Measurements from ENCODE around the gene PRDX2.
"Not testable (repeated sequence)": the region's sequence is repeated elsewhere in the genome, so short reads cannot be mapped to it uniquely, and the experiment has no call there.

The PRDX2 gene

DNA sequence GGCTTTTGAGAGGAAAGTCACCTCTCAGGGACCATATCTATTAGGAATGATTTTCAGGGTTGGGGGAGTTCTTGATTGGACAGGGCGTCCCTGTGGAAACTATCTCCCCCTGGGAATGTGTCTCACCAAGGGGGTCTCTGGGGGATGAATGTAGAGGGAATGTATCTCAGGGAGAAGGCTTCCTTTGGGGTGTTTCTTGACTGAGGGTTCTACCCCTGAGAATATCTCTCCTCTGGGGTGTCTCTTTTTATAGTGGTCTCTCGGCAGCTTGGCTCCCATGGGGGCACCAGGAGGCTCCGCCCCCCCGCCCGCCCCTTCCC is 31.8 kb upstream of the PRDX2 start:
- H3K4me1 Mint-ChIP-seq, result peaks cover 20% of the 10 kb centered on the region
- H3K36me3 Mint-ChIP-seq (ENCODE audit: low read depth), result no peaks in the 10 kb centered on the region
- peak overlapping the region; percentile 45 to 73 (median 46) for H3K4me3 Mint-ChIP-seq
- H3K27me3 Mint-ChIP-seq (ENCODE audit: low read depth), result peaks cover 94% of the 10 kb centered on the region
- no peak overlapping the region for H3K27ac Mint-ChIP-seq
- TF ChIP-seq, protein P1, sequence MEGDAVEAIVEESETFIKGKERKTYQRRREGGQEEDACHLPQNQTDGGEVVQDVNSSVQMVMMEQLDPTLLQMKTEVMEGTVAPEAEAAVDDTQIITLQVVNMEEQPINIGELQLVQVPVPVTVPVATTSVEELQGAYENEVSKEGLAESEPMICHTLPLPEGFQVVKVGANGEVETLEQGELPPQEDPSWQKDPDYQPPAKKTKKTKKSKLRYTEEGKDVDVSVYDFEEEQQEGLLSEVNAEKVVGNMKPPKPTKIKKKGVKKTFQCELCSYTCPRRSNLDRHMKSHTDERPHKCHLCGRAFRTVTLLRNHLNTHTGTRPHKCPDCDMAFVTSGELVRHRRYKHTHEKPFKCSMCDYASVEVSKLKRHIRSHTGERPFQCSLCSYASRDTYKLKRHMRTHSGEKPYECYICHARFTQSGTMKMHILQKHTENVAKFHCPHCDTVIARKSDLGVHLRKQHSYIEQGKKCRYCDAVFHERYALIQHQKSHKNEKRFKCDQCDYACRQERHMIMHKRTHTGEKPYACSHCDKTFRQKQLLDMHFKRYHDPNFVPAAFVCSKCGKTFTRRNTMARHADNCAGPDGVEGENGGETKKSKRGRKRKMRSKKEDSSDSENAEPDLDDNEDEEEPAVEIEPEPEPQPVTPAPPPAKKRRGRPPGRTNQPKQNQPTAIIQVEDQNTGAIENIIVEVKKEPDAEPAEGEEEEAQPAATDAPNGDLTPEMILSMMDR (IDR thresholded peaks at IDR 0.05; ENCODE audit: unreplicated experiment in 3 of 3), result no peak
- peaks cover 5% of the 10 kb centered on the region for H3K9me3 Mint-ChIP-seq

DNA sequence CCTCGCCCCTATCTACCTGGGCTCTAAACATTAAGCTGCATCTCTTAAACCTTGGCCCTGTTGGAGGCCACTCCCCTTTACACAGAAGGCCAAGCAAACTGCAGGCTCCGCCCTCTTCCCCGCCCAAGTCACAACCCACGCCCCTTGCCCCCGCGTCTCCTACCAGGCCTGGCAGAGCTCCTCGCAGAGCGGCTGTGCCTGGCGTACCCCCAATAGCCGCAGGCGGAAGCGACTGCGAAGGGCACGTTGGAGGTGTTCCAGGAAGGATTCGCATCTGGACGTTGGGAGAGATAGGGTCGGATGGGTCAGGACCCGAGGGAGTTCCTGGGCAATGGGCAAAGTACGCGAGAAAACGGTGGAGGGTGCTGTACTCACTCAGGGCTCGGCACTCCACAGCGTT is 26.9 kb upstream of the PRDX2 start:
- no peak overlapping the region for H3K27ac Mint-ChIP-seq
- H3K9me3 Mint-ChIP-seq, result peaks cover 3% of the 10 kb centered on the region
- H3K4me3 Mint-ChIP-seq, result no peak overlapping the region
- TF ChIP-seq, protein P1 (IDR thresholded peaks at IDR 0.05; ENCODE audit: unreplicated experiment in 3 of 3), result no peak
- H3K4me1 Mint-ChIP-seq, result peaks cover 5% of the 10 kb centered on the region
- peaks cover 88% of the 10 kb centered on the region for H3K27me3 Mint-ChIP-seq (ENCODE audit: low read depth)
- H3K36me3 Mint-ChIP-seq (ENCODE audit: low read depth), result no peaks in the 10 kb centered on the region

DNA sequence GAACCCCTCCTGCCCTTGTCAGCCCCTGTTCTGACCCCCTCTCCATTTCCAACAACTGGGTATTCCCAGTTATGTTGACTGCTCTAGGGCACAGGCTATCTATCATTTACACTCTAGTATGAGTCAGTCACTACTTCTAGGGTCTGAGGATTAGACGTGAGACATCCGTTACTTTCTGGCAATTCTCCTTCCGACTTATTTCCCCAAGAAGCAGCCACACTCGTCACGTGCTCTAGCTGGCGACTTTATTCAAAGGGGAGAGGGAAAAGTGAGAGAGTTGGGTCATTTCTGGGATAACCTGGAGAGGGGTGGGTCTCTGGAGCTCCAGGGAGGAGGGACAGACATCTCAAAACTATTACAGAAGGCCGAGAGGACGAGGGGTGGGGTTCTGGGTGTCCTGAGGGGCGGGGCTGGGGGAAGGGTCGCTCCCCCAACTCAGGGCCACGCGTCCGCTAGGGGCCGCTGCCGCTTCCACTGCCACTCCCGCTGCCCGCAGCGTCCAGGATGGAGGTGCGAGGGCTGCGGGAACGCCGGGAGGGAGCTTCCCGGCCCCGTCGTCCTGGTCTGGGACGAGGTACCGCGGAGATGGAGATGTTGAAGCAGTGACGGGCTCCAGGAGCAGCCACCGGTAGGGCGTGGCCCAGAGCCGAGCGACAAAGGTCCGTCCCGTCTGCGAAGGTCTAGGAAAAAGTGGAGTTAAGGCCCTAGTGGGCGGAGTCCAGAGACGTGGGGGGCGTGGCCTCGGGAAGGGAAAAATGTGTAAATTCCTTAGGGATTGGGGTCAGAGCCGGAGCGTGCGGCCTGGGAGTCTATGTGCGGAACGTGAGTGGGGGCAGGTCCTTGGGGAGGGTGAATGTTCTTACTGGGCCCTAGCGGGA is 23.9 kb upstream of the PRDX2 start:
- Mint-ChIP-seq H3K9me3 (no peaks in the 10 kb centered on the region), H3K4me3 (peak overlapping the region in 1 of 3 experiments; percentile 43), H3K27ac (no peak overlapping the region), H3K4me1 (no peaks in the 10 kb centered on the region), H3K36me3 (ENCODE audit: low read depth) (no peaks in the 10 kb centered on the region), H3K27me3 (ENCODE audit: low read depth) (peaks cover 58% of the 10 kb centered on the region)
- TF ChIP-seq, protein P1 (IDR thresholded peaks at IDR 0.05; ENCODE audit: unreplicated experiment in 3 of 3), result peak; percentile 25 to 57 (median 35)

- no peak overlapping the region for H3K4me3 Mint-ChIP-seq
- H3K27ac Mint-ChIP-seq, result no peak overlapping the region
- H3K9me3 Mint-ChIP-seq, result no peaks in the 10 kb centered on the region
- TF ChIP-seq, protein P1 (IDR thresholded peaks at IDR 0.05; ENCODE audit: unreplicated experiment in 3 of 3), result no peak
- H3K4me1 Mint-ChIP-seq, result no peaks in the 10 kb centered on the region
- peaks cover 22% of the 10 kb centered on the region for H3K27me3 Mint-ChIP-seq (ENCODE audit: low read depth)
- no peaks in the 10 kb centered on the region for H3K36me3 Mint-ChIP-seq (ENCODE audit: low read depth)
These were observed 20.2 kb upstream of the PRDX2 start for GRCh38 chr19:12821761-12822160.

- not testable (repeated sequence) for H3K4me1 Mint-ChIP-seq; H3K27me3 Mint-ChIP-seq (ENCODE audit: low read depth); H3K4me3 Mint-ChIP-seq; H3K9me3 Mint-ChIP-seq; H3K27ac Mint-ChIP-seq
- H3K36me3 Mint-ChIP-seq (ENCODE audit: low read depth), result peaks cover 15% of the 10 kb centered on the region
These were observed 16.2 kb upstream of the PRDX2 start for GRCh38 chr19:12817810-12818209.

- H3K27me3 Mint-ChIP-seq (ENCODE audit: low read depth); H3K9me3 Mint-ChIP-seq; H3K4me1 Mint-ChIP-seq; H3K27ac Mint-ChIP-seq; H3K4me3 Mint-ChIP-seq: not testable (repeated sequence)
- peaks cover 15% of the 10 kb centered on the region for H3K36me3 Mint-ChIP-seq (ENCODE audit: low read depth)
These were observed 15.6 kb upstream of the PRDX2 start for GRCh38 chr19:12817188-12817587.

- Mint-ChIP-seq H3K36me3 (ENCODE audit: low read depth) (peaks cover 15% of the 10 kb centered on the region), H3K4me3 (no peak overlapping the region), H3K27me3 (ENCODE audit: low read depth) (peaks cover 3% of the 10 kb centered on the region), H3K9me3 (no peaks in the 10 kb centered on the region), H3K27ac (no peak overlapping the region), H3K4me1 (no peaks in the 10 kb centered on the region)
- TF ChIP-seq, protein P1 (IDR thresholded peaks at IDR 0.05; ENCODE audit: unreplicated experiment in 3 of 3), result no peak
These were observed 13.5 kb upstream of the PRDX2 start for GRCh38 chr19:12815088-12815487.
